ENCODE data around the gene EFNA5.

Gene EFNA5

DNA sequence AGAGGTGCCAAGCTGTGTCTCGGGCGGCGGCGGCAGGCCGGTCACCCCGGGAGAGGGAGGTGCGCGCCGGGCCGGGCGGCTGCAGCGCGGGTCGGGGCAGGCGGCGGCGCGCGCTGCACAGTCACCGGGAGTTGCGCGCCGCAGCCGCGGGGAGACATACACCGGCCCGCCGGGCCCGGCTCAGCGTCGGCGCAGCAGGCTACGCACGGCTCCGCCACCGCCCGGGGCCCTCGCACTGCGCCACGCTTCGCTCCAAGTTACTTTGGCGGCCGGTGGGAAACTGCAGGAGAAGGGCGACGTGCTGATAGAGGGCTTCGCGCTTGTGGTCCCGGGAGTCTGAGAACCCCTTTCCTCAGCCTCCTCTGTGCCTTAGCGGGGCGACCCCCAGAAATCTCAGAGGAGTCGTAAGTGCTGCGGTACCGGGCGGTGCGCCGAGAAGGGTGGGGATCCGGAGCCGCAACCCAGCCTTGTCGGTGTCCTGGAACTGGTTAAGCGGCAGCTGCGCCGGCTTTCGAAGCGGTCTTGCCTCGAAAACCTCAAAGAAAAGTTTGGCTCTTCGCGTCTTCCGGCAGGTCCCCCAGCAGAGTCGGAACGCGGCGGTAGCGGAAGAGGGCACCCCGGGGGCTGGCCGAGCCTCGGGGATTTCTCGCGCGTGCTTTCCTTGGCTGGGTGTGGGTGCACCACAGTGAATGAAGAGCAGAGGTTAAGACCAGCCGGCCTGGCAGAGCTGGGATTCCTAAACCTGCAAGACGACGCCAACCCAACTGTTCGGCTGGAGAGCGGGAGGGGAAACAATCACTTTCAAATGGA lies at the start of gene EFNA5:
Gene EFNA5, minus strand, starts transcription at position 6 of the 810 bp plus-strand sequence.
- WGBS (ENCODE audit: insufficient coverage, insufficient read length) = no CpG with 5 or more reads among the region's 84 CpGs

DNA sequence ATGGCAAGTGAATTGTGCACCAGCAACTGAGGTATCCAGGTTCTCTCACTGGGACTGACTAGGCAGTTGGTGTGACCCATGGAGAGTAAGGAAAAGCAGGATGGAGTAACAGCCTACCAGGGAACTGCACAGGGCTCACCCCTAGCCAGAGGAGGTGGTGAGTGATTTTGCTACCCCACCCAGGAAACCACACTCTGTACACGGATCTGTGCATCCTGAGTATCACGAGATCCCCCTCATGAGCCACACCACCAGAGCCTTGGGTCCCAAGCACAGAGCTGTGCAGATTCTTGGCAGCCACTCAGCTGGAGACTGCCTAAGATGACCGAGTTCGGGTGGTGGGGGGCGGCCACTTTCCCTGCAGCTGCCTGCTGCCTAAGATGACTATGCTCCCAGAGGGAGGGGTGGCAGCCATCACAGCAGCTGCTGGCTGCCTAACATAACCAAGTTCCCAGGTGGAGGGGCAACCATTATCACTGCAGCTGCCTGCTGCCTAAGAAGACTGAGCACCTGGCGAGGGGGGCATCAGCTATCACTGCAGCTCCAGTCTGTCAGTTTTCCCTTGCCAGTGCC lies 48.4 kb upstream of the EFNA5 start:
- no CpG with 5 or more reads among the region's 6 CpGs for WGBS (ENCODE audit: insufficient coverage, insufficient read length)
- Histone ChIP-seq H3K27me3 (ENCODE audit: control insufficient read depth, insufficient read depth, low read length) (no peaks in the 10 kb centered on the region), H3K4me1 (ENCODE audit: control insufficient read depth, insufficient read depth, low read length) (no peaks in the 10 kb centered on the region), H3K36me3 (ENCODE audit: control insufficient read depth, insufficient read depth, low read length) (no peaks in the 10 kb centered on the region), H3K27ac (ENCODE audit: low read length) (no peak overlapping the region), H3K9me3 (ENCODE audit: control insufficient read depth, insufficient read depth, low read length) (no peaks in the 10 kb centered on the region), H3K4me3 (ENCODE audit: low read length) (no peak overlapping the region)
- no peak for DNase-seq (ENCODE audit: low read depth, low spot score)

More for the DNA sequence above, at the start of gene EFNA5:
- Histone ChIP-seq H3K27ac (ENCODE audit: low read length) (no peak within 1 kb of the TSS), H3K27me3 (ENCODE audit: control insufficient read depth, insufficient read depth, low read length) (peaks cover 4% of the 10 kb centered on the region; the same call in 1 of the 2 replicates), H3K4me3 (ENCODE audit: low read length) (peak within 1 kb of the TSS; percentile 95), H3K9me3 (ENCODE audit: control insufficient read depth, insufficient read depth, low read length) (no peaks in the 10 kb centered on the region), H3K4me1 (ENCODE audit: control insufficient read depth, insufficient read depth, low read length) (no peaks in the 10 kb centered on the region), H3K36me3 (ENCODE audit: control insufficient read depth, insufficient read depth, low read length) (no peaks in the 10 kb centered on the region)
- no peak for DNase-seq (ENCODE audit: low read depth, low spot score)

DNA sequence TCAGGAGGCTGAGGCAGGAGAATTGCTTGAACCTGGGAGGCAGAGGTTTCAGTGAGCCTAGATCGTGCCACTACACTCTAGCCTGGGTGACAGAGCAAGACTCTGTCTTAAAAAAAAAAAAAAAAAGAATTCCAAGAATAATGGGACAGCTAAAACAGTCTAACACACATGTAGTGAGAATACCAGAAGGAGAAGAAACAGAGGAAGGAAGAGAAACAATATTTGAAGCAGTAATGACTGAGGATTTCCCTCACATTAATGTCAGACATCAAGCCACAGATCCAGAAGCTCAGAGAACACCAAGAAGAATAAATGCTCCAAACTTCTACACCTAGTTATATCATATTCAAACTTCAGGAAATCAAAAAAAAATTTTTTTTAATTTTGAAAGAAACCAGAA lies 47.1 kb upstream of the EFNA5 start:
- Histone ChIP-seq H3K9me3 (ENCODE audit: control insufficient read depth, insufficient read depth, low read length) (no peaks in the 10 kb centered on the region), H3K27ac (ENCODE audit: low read length) (no peak overlapping the region), H3K36me3 (ENCODE audit: control insufficient read depth, insufficient read depth, low read length) (no peaks in the 10 kb centered on the region), H3K4me1 (ENCODE audit: control insufficient read depth, insufficient read depth, low read length) (no peaks in the 10 kb centered on the region), H3K4me3 (ENCODE audit: low read length) (no peak overlapping the region), H3K27me3 (ENCODE audit: control insufficient read depth, insufficient read depth, low read length) (no peaks in the 10 kb centered on the region)
- DNase-seq (ENCODE audit: low read depth, low spot score) = no peak
- WGBS (ENCODE audit: insufficient coverage, insufficient read length) = no CpG with 5 or more reads among the region's 1 CpG

DNA sequence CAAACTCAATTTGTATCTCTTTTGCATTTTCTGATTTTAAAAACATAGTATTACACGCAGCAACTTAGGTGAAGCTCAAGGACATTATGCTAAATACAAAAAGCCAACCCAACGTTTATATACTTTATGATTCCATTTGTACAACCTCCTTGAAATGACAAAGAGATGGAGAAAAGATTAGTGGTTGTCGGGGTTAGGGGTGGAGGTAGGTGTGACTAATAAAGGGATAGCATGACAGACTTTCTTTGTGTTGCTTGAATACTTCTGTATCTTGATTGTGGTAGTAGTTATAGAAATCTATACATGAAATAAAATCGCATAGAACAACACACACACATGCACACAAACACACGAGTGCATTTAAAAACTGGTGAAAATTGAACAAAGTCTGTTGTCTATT lies 42.5 kb upstream of the EFNA5 start:
- Histone ChIP-seq H3K4me3 (ENCODE audit: low read length) (no peak overlapping the region), H3K27ac (ENCODE audit: low read length) (no peak overlapping the region), H3K27me3 (ENCODE audit: control insufficient read depth, insufficient read depth, low read length) (no peaks in the 10 kb centered on the region), H3K9me3 (ENCODE audit: control insufficient read depth, insufficient read depth, low read length) (no peaks in the 10 kb centered on the region), H3K4me1 (ENCODE audit: control insufficient read depth, insufficient read depth, low read length) (no peaks in the 10 kb centered on the region), H3K36me3 (ENCODE audit: control insufficient read depth, insufficient read depth, low read length) (no peaks in the 10 kb centered on the region)
- WGBS (ENCODE audit: insufficient coverage, insufficient read length) = 100% methylated on average over 1 of the region's 5 CpGs
- DNase-seq (ENCODE audit: low read depth, low spot score) = no peak

DNA sequence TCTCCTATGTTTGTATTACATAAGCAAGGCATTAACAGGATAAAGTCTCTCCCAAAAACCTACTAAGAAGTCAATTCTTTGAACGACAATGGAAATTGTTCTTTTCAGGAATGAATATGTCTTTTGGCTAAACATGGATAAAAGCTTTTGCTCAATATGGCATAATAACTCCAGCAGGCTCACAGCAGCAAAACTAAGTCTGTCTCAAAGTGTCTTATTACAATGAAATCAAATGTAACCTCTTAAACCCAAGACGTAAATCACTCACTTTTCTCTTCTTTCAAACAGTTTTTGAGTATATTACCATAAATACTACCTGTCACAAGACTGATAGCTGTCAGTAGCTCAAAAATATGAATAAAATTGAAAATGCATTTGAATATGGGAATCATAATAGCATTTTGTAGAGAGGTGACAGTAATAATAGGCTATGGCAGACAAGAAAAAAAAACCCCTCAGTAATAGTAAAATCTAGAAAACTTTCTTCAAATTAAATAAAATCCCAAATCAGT lies 41.7 kb upstream of the EFNA5 start:
- Histone ChIP-seq H3K4me1 (ENCODE audit: control insufficient read depth, insufficient read depth, low read length) (no peaks in the 10 kb centered on the region), H3K9me3 (ENCODE audit: control insufficient read depth, insufficient read depth, low read length) (no peaks in the 10 kb centered on the region), H3K27ac (ENCODE audit: low read length) (no peak overlapping the region), H3K36me3 (ENCODE audit: control insufficient read depth, insufficient read depth, low read length) (no peaks in the 10 kb centered on the region), H3K27me3 (ENCODE audit: control insufficient read depth, insufficient read depth, low read length) (no peaks in the 10 kb centered on the region), H3K4me3 (ENCODE audit: low read length) (no peak overlapping the region)
- no peak for DNase-seq (ENCODE audit: low read depth, low spot score)
- 100% methylated on average over 1 of the region's 2 CpGs for WGBS (ENCODE audit: insufficient coverage, insufficient read length)

DNA sequence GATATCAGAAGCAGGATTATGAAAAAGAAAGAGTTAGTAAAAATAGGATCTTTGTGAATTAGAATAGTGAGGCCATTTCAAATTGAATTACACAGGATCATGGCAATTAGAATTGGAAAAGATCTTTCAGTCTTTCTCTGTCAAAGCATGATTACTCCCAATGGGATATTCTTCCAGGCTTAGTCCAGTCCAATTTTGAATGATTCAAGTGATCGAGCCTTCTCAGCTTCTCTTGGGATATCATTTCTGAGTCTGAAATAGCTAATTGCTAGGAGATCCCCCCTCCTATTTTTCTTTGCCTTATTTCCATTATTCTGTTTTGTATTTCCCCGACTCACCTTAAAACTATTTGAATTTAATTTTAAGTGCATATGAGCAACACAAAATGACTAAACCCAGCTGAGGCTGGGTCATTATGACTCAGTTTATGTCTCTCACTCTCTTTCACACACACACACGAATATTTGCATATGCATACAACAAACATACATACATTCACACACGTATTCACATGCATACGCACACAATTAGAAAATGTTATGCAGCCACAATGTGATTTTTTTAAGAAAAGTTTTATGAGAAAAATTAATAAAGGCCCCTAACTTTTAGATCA lies 34.8 kb upstream of the EFNA5 start:
- H3K4me1 ChIP-seq (ENCODE audit: control insufficient read depth, insufficient read depth, low read length) = no peaks in the 10 kb centered on the region; the same call in 1 of the 2 replicates
- DNase-seq (ENCODE audit: low read depth, low spot score) = no peak
- no peaks in the 10 kb centered on the region for H3K27me3 ChIP-seq (ENCODE audit: control insufficient read depth, insufficient read depth, low read length)
- H3K27ac ChIP-seq (ENCODE audit: low read length) = no peak overlapping the region
- H3K36me3 ChIP-seq (ENCODE audit: control insufficient read depth, insufficient read depth, low read length) = no peaks in the 10 kb centered on the region
- WGBS (ENCODE audit: insufficient coverage, insufficient read length) = 100% methylated on average over 2 of the region's 5 CpGs
- no peak overlapping the region for H3K4me3 ChIP-seq (ENCODE audit: low read length)
- H3K9me3 ChIP-seq (ENCODE audit: control insufficient read depth, insufficient read depth, low read length) = no peaks in the 10 kb centered on the region

DNA sequence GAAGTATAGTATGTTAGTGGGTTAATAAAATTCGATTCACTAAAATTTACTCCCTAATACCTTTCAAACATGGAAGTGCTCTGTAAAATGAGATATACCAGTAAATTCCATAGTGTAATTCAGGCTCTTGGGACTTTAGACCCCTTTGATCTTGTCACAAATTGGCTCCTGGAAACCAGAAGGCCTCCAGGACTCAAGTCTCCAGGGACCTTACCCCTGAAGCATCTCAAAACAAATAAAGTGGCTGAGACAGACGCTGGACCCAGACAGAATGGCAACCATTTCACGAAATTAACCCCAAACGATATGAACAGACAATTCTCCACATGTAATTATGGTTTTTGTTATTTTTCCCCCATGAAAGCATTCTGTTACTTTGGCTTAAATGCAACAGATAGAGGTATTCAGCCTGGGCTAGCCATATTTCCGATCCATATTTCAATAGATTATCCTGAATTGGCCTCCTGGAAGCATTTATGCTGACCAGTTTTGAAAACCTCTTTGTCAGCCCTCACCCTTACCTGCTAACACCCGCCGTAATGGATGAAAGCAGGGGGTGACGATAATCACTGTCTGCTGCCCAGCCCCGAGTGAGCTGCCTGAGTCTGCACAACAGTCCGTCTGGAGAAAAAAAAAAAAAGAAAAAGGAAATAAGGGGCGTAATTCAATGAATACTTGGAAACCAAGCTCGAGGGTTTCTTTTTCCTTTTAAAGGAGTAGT lies 34.1 kb upstream of the EFNA5 start:
- WGBS (ENCODE audit: insufficient coverage, insufficient read length) = no CpG with 5 or more reads among the region's 12 CpGs
- H3K27ac ChIP-seq (ENCODE audit: low read length) = no peak overlapping the region

DNA sequence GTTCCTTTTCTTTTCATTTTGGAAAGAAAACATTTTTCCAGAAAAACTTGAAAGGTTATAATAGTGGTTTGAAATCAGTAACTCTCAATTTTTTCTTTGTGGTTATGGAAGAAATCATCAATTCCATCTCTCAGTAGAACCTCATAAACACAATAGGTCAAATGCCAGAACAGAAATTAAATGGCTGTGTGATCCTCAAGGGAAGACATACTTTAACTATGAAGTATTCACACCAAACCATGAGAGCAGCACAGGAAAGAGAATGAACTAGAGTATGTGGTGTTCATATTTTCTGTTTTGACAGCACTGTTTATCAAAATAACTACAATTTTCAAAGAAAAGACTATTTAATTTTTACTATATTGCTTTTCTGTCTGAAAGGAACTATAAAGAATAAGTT lies 29.7 kb upstream of the EFNA5 start:
- DNase-seq (ENCODE audit: low read depth, low spot score) = no peak
- Histone ChIP-seq H3K36me3 (ENCODE audit: control insufficient read depth, insufficient read depth, low read length) (no peaks in the 10 kb centered on the region), H3K27ac (ENCODE audit: low read length) (no peak overlapping the region), H3K27me3 (ENCODE audit: control insufficient read depth, insufficient read depth, low read length) (no peaks in the 10 kb centered on the region), H3K9me3 (ENCODE audit: control insufficient read depth, insufficient read depth, low read length) (no peaks in the 10 kb centered on the region), H3K4me3 (ENCODE audit: low read length) (no peak overlapping the region), H3K4me1 (ENCODE audit: control insufficient read depth, insufficient read depth, low read length) (peaks cover 2% of the 10 kb centered on the region; the same call in 1 of the 2 replicates)

More for the DNA sequence above, 34.1 kb upstream of the EFNA5 start:
- H3K4me3 ChIP-seq (ENCODE audit: low read length) = no peak overlapping the region
- H3K36me3 ChIP-seq (ENCODE audit: control insufficient read depth, insufficient read depth, low read length) = no peaks in the 10 kb centered on the region
- no peaks in the 10 kb centered on the region for H3K9me3 ChIP-seq (ENCODE audit: control insufficient read depth, insufficient read depth, low read length)
- H3K4me1 ChIP-seq (ENCODE audit: control insufficient read depth, insufficient read depth, low read length) = no peaks in the 10 kb centered on the region; the same call in 1 of the 2 replicates
- no peak for DNase-seq (ENCODE audit: low read depth, low spot score)
- H3K27me3 ChIP-seq (ENCODE audit: control insufficient read depth, insufficient read depth, low read length) = no peaks in the 10 kb centered on the region

DNA sequence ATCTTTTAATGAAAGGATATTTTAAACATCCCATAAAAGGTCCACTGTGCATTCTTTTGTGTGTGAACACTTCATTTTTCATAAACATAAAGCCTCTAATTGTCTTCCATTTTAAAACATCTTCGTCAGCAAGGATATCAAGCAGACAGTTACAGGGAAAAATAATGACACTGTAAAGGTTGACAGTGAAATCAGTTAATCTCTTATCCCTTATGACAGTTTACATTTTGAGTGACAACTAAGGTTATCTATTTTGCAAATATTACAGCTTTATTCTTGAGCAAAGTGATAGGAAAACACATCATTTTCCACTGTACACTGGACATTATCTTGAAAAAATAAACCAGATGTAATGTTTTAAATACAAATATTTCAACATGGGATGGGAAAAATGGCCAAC lies 28.7 kb upstream of the EFNA5 start:
- H3K4me1 ChIP-seq (ENCODE audit: control insufficient read depth, insufficient read depth, low read length) = peaks cover 2% of the 10 kb centered on the region; the same call in 1 of the 2 replicates
- WGBS (ENCODE audit: insufficient coverage, insufficient read length) = no CpG with 5 or more reads among the region's 1 CpG
- no peak overlapping the region for H3K27ac ChIP-seq (ENCODE audit: low read length)
- no peaks in the 10 kb centered on the region for H3K9me3 ChIP-seq (ENCODE audit: control insufficient read depth, insufficient read depth, low read length)
- H3K36me3 ChIP-seq (ENCODE audit: control insufficient read depth, insufficient read depth, low read length) = no peaks in the 10 kb centered on the region
- no peak for DNase-seq (ENCODE audit: low read depth, low spot score)
- H3K27me3 ChIP-seq (ENCODE audit: control insufficient read depth, insufficient read depth, low read length) = no peaks in the 10 kb centered on the region
- H3K4me3 ChIP-seq (ENCODE audit: low read length) = no peak overlapping the region

DNA sequence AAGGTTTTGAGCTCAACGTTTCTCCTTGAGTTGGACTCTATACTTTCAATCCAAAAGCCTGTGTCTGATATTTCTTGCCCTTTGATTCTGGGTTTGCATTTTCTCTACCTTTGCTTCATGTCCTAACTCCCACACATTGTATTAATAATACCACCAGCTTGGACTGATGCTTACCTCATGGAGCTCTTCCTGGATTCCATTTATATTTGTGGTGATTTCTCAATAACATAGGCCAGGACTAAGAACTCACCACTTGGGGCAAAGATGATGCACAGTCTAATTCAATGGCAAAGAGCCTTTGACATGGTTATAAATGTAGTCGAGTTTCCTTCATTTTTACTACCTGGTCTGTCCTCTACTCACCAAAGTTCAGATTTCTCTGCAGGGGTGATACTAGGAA lies 27.5 kb upstream of the EFNA5 start:
- Histone ChIP-seq H3K4me1 (ENCODE audit: control insufficient read depth, insufficient read depth, low read length) (peaks cover 2% of the 10 kb centered on the region; the same call in 1 of the 2 replicates), H3K9me3 (ENCODE audit: control insufficient read depth, insufficient read depth, low read length) (no peaks in the 10 kb centered on the region), H3K36me3 (ENCODE audit: control insufficient read depth, insufficient read depth, low read length) (no peaks in the 10 kb centered on the region), H3K27ac (ENCODE audit: low read length) (no peak overlapping the region), H3K27me3 (ENCODE audit: control insufficient read depth, insufficient read depth, low read length) (no peaks in the 10 kb centered on the region), H3K4me3 (ENCODE audit: low read length) (no peak overlapping the region)
- WGBS (ENCODE audit: insufficient coverage, insufficient read length) = no CpG with 5 or more reads among the region's 2 CpGs
- DNase-seq (ENCODE audit: low read depth, low spot score) = no peak
